IMR-90 (cell line): ENCODE results near the gene MAP7D1. TPM values are rescaled to one million over a fixed set of nuclear protein-coding genes. Genes with fewer than 3 reads are reported as not detected.
A peak's percentile ranks its signal among the peaks of the same experiment; 100 is the strongest.

Experiments used
- ATAC-seq: fragments of 200-7000 bp; cut with Tn5 transposase; 2 replicates; pipeline ENCODE4 v1.9.1; 2020; ENCODE audit warnings: low read depth, mild to moderate bottlenecking, moderate library complexity
- BruUV-seq: library from RNA; stranded (reverse); fragments of 400-500 nt; replicated peaks from 2 replicates; lab custom pipeline; 2021; lab: Mats Ljungman, UMichigan
- CTCF ChIA-PET: fragments of 300-600 bp; formaldehyde crosslinking; extraction: SDS; loops from one replicate; lab custom pipeline; 2021; ENCODE audit warnings: antibody characterized with exemption; lab: Yijun Ruan, JAX
- POLR2A ChIA-PET: fragments of 300-600 bp; sonication (Branson Sonifier 250); formaldehyde crosslinking; loops from one replicate; lab custom pipeline; 2022; ENCODE audit warnings: antibody characterized with exemption; ENCODE audit not compliant: unreplicated experiment; lab: Charles Lee
- DNase-seq: peaks from one replicate; pipeline ENCODE4 v3.0.0; 2013
- H2AFZ ChIP-seq: replicated peaks from 2 replicates; pipeline ENCODE3; 2013; ENCODE audit warnings: low read length, mild to moderate bottlenecking; ENCODE audit not compliant: poor library complexity
- H2AK5ac ChIP-seq: 2 replicates; pipeline ENCODE4 v1.6.1; 2013; ENCODE audit warnings: low read depth, low read length, inconsistent platforms
- H2AK9ac ChIP-seq: replicated peaks from 2 replicates; pipeline ENCODE3; 2013; ENCODE audit warnings: mild to moderate bottlenecking, low read depth, low read length, moderate library complexity; ENCODE audit not compliant: poor library complexity
- H2BK120ac ChIP-seq: 2 replicates; pipeline ENCODE4 v1.6.1; 2013; ENCODE audit warnings: low read depth, low read length, inconsistent platforms
- H2BK15ac ChIP-seq: 3 replicates; pipeline ENCODE4 v1.6.1; 2013; ENCODE audit warnings: low read depth, low read length, inconsistent platforms
- H2BK20ac ChIP-seq: 2 replicates; pipeline ENCODE4 v1.6.1; 2013; ENCODE audit warnings: low read depth, mild to moderate bottlenecking, inconsistent platforms, low read length, moderate library complexity
- H2BK5ac ChIP-seq: 2 replicates; pipeline ENCODE4 v1.6.1; 2013; ENCODE audit warnings: mild to moderate bottlenecking, low read depth, low read length, inconsistent platforms; ENCODE audit not compliant: poor library complexity, severe bottlenecking
- H3K14ac ChIP-seq: replicated peaks from 2 replicates; pipeline ENCODE4 v1.6.1; 2013; ENCODE audit warnings: low read depth, low read length, inconsistent platforms
- H3K18ac ChIP-seq: 2 replicates; pipeline ENCODE4 v1.6.1; 2013; ENCODE audit warnings: low read depth, low read length, control low read depth
- H3K23ac ChIP-seq: 2 replicates; pipeline ENCODE4 v1.6.1; 2013; ENCODE audit warnings: low read depth, low read length, inconsistent platforms
- H3K27ac ChIP-seq: 2 replicates; pipeline ENCODE4 v1.5.1; 2013; ENCODE audit warnings: mild to moderate bottlenecking, control low read depth, low read length; ENCODE audit not compliant: insufficient read depth
- H3K27me3 ChIP-seq: 2 replicates; pipeline ENCODE4 v1.6.1; 2013; ENCODE audit warnings: low read length; ENCODE audit not compliant: control insufficient read depth, insufficient read depth
- H3K36me3 ChIP-seq: 2 replicates; pipeline ENCODE4 v1.6.1; 2013; ENCODE audit warnings: low read length, mixed read lengths; ENCODE audit not compliant: control insufficient read depth, insufficient read depth
- H3K4ac ChIP-seq: 2 replicates; pipeline ENCODE4 v1.6.1; 2013; ENCODE audit warnings: low read depth, low read length, inconsistent platforms
- H3K4me1 ChIP-seq: 2 replicates; pipeline ENCODE4 v1.6.1; 2013; ENCODE audit warnings: low read length, mixed read lengths; ENCODE audit not compliant: control insufficient read depth, insufficient read depth
- H3K4me2 ChIP-seq: 2 replicates; pipeline ENCODE4 v1.6.1; 2013; ENCODE audit warnings: low read depth, mild to moderate bottlenecking, control low read depth, low read length, moderate library complexity
- H3K4me3 ChIP-seq: 2 replicates; pipeline ENCODE4 v1.5.1; 2013; ENCODE audit warnings: low read depth, mild to moderate bottlenecking, control low read depth, low read length, moderate library complexity; ENCODE audit not compliant: insufficient read depth
- H3K56ac ChIP-seq: 2 replicates; pipeline ENCODE4 v1.6.1; 2013; ENCODE audit warnings: low read length, inconsistent platforms; ENCODE audit not compliant: insufficient read depth; ENCODE audit errors: extremely low read depth
- H3K79me1 ChIP-seq, 2 experiments: 2 replicates each; pipeline ENCODE4 v1.6.1; 2013; ENCODE audit warnings: low read length in 2 of 2, inconsistent platforms in 1 of 2, low read depth in 1 of 2
- H3K9ac ChIP-seq: 2 replicates; pipeline ENCODE4 v1.6.1; 2013; ENCODE audit warnings: low read depth, low read length, control low read depth
- H3K9me1 ChIP-seq: 2 replicates; pipeline ENCODE4 v1.6.1; 2013; ENCODE audit warnings: low read length, inconsistent platforms; ENCODE audit not compliant: insufficient read depth
- H3K9me3 ChIP-seq: 2 replicates; pipeline ENCODE4 v1.6.1; 2013; ENCODE audit warnings: low read length; ENCODE audit not compliant: control insufficient read depth, insufficient read depth
- H4K20me1 ChIP-seq: 2 replicates; pipeline ENCODE4 v1.6.1; 2013; ENCODE audit warnings: low read length, inconsistent platforms; ENCODE audit not compliant: insufficient read depth
- H4K5ac ChIP-seq: 2 replicates; pipeline ENCODE4 v1.6.1; 2013; ENCODE audit warnings: mild to moderate bottlenecking, low read depth, low read length, control low read depth
- H4K8ac ChIP-seq, 2 experiments: 2 replicates each; pipeline ENCODE4 v1.6.1; 2013; ENCODE audit warnings: low read depth in 2 of 2, low read length in 2 of 2, control low read depth in 1 of 2, inconsistent platforms in 1 of 2
- H4K91ac ChIP-seq: 2 replicates; pipeline ENCODE4 v1.6.1; 2013; ENCODE audit warnings: low read depth, low read length, inconsistent platforms; ENCODE audit not compliant: insufficient read depth
- BHLHE40 ChIP-seq: fragments of 150-350 bp; IDR thresholded peaks from 2 replicates; pipeline ENCODE4 v1.6.1; 2016; ENCODE audit warnings: mild to moderate bottlenecking, low read depth, low read length
- CHD1 ChIP-seq: IDR thresholded peaks from 2 replicates; pipeline ENCODE4 v1.6.1; 2012; ENCODE audit warnings: low read depth, low read length, improper control_type of control experiment
- FOS ChIP-seq: fragments of 150-350 bp; IDR thresholded peaks from 2 replicates; pipeline ENCODE4 v1.6.1; 2016; ENCODE audit warnings: low read depth, low read length
- MAZ ChIP-seq: IDR thresholded peaks from 2 replicates; pipeline ENCODE4 v1.6.1; 2012; ENCODE audit warnings: low read depth, mild to moderate bottlenecking, low read length, improper control_type of control experiment, moderate library complexity, borderline replicate concordance
- RAD21 ChIP-seq: IDR thresholded peaks from 2 replicates; pipeline ENCODE4 v1.6.1; 2012; ENCODE audit warnings: low read length, improper control_type of control experiment
- RCOR1 ChIP-seq: IDR thresholded peaks from 2 replicates; pipeline ENCODE4 v1.6.1; 2012; ENCODE audit warnings: mild to moderate bottlenecking, low read length, improper control_type of control experiment; ENCODE audit not compliant: insufficient replicate concordance
- RFX5 ChIP-seq: IDR thresholded peaks from 2 replicates; pipeline ENCODE4 v1.8.0; 2012; ENCODE audit warnings: low read depth, mild to moderate bottlenecking, low read length, moderate library complexity
- SMC3 ChIP-seq: fragments of 150-350 bp; IDR thresholded peaks from 2 replicates; pipeline ENCODE4 v1.6.1; 2016; ENCODE audit warnings: low read depth, mild to moderate bottlenecking, antibody characterized with exemption, low read length, moderate library complexity
- WGBS, 2 experiments: methylation state at CpG; one replicate each; pipeline versions ENCODE4 v1.1.5 to v1.1.7; 2013; ENCODE audit warnings: missing lambda C conversion rate in 2 of 2; ENCODE audit not compliant: insufficient read length in 1 of 2; ENCODE audit errors: extremely low coverage in 2 of 2; 5-methylcytosine and 5-hydroxymethylcytosine counted together
- dilution Hi-C: fragments of 300-500 bp; cut with HindIII; formaldehyde crosslinking; loops from one replicate; pipeline ENCODE4 v1.14.3; 2018; ENCODE audit warnings: low sequenced_read_pairs; ENCODE audit not compliant: unreplicated experiment
- in situ Hi-C: fragments of 300-500 bp; cut with MboI; formaldehyde crosslinking; loops from 3 replicates; pipeline ENCODE4 v1.14.3; 2019; ENCODE audit warnings: low sequenced_read_pairs, inconsistent platforms, mixed read lengths
- intact Hi-C: fragments of 100-400 bp; cut with micrococcal nuclease; formaldehyde crosslinking; loops from 2 replicates; pipeline ENCODE4 v1.10.0; 2022
- polyA plus RNA-seq, 3 experiments: library from polyadenylated mRNA; depleted of rRNA; stranded (reverse); fragments of >200 nt; gene quantifications; 2 replicates each; pipeline ENCODE4 v1.2.3, GENCODE V29; 2012; ENCODE audit warnings: low replicate concordance in 1 of 3
- total RNA-seq: library from RNA; depleted of rRNA; stranded (reverse); fragments of >200 nt; gene quantifications from 2 replicates; pipeline ENCODE4 v1.2.3, GENCODE V29; 2012
- TF ChIP-seq, protein P1 (sequence below): fragments of 150-350 bp; IDR thresholded peaks from 2 replicates; pipeline ENCODE4 v1.6.1; 2017; ENCODE audit warnings: mild to moderate bottlenecking, antibody characterized with exemption, low read length, low read depth

The MAP7D1 gene
- total and polyA plus RNA-seq, 2 of the 4 experiments (the other 2 are of a cell fraction), result 32.3 to 81.9 TPM

DNA sequence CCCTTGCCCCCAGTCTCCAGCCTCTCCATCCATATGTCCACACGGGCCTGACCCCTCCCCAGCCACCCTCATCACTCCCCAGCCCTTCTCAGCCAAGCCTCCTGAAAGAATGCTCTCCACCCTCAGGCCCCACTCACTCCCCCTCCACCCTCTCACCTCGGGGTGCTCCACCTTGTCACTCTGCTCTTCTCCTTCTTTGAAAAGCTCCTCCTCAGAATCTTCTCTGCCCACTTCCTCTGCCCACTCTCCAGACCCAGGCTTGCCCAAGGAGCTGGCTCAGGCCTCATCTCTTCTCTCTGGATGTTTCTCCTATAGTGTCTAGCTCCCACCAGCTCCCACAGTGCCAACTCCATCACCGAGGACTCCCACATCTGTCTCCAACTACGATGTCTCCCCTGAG, 44.8 kb upstream of the MAP7D1 start:
- no peak overlapping the region for H3K4me2 ChIP-seq
- no peak overlapping the region for H3K27ac ChIP-seq
- H3K4me1 ChIP-seq, result peaks cover 7% of the 10 kb centered on the region
- no peak overlapping the region for H2AFZ ChIP-seq
- 0 out of 2 replicates have a peak overlapping the region, but pooled peaks have one; percentile 39 for H2AK5ac ChIP-seq
- no peak overlapping the region for H3K23ac ChIP-seq
- TF ChIP-seq RFX5 (no peak), BHLHE40 (no peak), SMC3 (no peak), FOS (no peak), RAD21 (no peak), RCOR1 (no peak), MAZ (no peak), CHD1 (no peak)
- TF ChIP-seq, protein P1, sequence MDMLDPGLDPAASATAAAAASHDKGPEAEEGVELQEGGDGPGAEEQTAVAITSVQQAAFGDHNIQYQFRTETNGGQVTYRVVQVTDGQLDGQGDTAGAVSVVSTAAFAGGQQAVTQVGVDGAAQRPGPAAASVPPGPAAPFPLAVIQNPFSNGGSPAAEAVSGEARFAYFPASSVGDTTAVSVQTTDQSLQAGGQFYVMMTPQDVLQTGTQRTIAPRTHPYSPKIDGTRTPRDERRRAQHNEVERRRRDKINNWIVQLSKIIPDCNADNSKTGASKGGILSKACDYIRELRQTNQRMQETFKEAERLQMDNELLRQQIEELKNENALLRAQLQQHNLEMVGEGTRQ, result no peak
- no peak overlapping the region for H3K14ac ChIP-seq
- H2BK120ac ChIP-seq, result no peak overlapping the region
- peaks cover 10% of the 10 kb centered on the region for H3K9me1 ChIP-seq
- no peaks in the 10 kb centered on the region for H3K79me1 ChIP-seq
- ChIA-PET CTCF (interaction anchor here (1.0 kb wide), 1 partner anchor 23 kb away, joined by 4 read pairs; no protein-coding TSS in a partner anchor), POLR2A (no interaction called here)
- no peak overlapping the region for H3K4ac ChIP-seq
- no peaks in the 10 kb centered on the region for H3K9me3 ChIP-seq
- H2AK9ac ChIP-seq, result no peak overlapping the region
- ATAC-seq (no peak), DNase-seq (no peak)
- H3K18ac ChIP-seq, result no peak overlapping the region
- no peak overlapping the region for H4K8ac ChIP-seq
- in situ Hi-C loops (loop anchor here (25.0 kb wide), 1 partner anchor 301 kb away; no protein-coding TSS in a partner anchor), dilution Hi-C loops (no loop called here), intact Hi-C loops (no loop called here)
- no peak overlapping the region for H4K5ac ChIP-seq
- WGBS, 2 experiments, result 70% methylated on average over 3 of the region's 4 CpGs; no CpG with 5 or more reads in 1 of the 2 experiments
- H2BK5ac ChIP-seq, result no peak overlapping the region
- no peak overlapping the region for H4K91ac ChIP-seq
- no peaks in the 10 kb centered on the region for H3K27me3 ChIP-seq
- no TSS peak for BruUV-seq
- H2BK20ac ChIP-seq, result no peak overlapping the region
- H2BK15ac ChIP-seq, result no peak overlapping the region
- H3K4me3 ChIP-seq, result no peak overlapping the region
- no peak overlapping the region for H3K56ac ChIP-seq
- no peaks in the 10 kb centered on the region for H4K20me1 ChIP-seq
- no peaks in the 10 kb centered on the region for H3K36me3 ChIP-seq
- no peak overlapping the region for H3K9ac ChIP-seq
